Kidney (tissue), 14 donors: ENCODE data around the gene HSPA12A. TPM values are rescaled to one million over a fixed set of nuclear protein-coding genes. Genes with fewer than 3 reads are reported as not detected.

Experiments
- DNase-seq, 5 donors: peaks; one replicate each; pipeline ENCODE4 v3.0.0-alpha.2; 2013 to 2020
- FAIRE-seq: peaks from 2 replicates; lab custom pipeline; 2012; peaks lifted over from hg19 to GRCh38; lab: Jason Lieb, UNC
- H3K27ac ChIP-seq, 2 donors: one replicate each; pipeline ENCODE4 v1.7.0; 2013; ENCODE audit warnings: low read depth in 2 of 2, low read length in 2 of 2, inconsistent platforms in 1 of 2
- H3K27me3 ChIP-seq: one replicate; pipeline ENCODE4 v1.7.1; 2013; ENCODE audit warnings: low read length, inconsistent platforms; ENCODE audit not compliant: control insufficient read depth, insufficient read depth
- H3K36me3 ChIP-seq, 3 donors: one replicate each; pipeline versions ENCODE4 v1.7.0 to v1.7.1; 2013; ENCODE audit warnings: low read length in 3 of 3, control low read depth in 1 of 3, inconsistent platforms in 1 of 3; ENCODE audit not compliant: insufficient read depth in 3 of 3, control insufficient read depth in 2 of 3
- H3K4me1 ChIP-seq, 3 donors: one replicate each; pipeline versions ENCODE4 v1.7.0 to v1.7.1; 2013; ENCODE audit warnings: low read length in 3 of 3, inconsistent platforms in 1 of 3, low read depth in 1 of 3; ENCODE audit not compliant: control insufficient read depth in 2 of 3, insufficient read depth in 2 of 3
- H3K4me3 ChIP-seq, 3 donors: one replicate each; pipeline versions ENCODE4 v1.7.0 to v1.8.1; 2013; ENCODE audit warnings: low read length in 3 of 3, control low read depth in 1 of 3, inconsistent platforms in 1 of 3
- H3K9ac ChIP-seq, 3 donors: one replicate each; pipeline versions ENCODE4 v1.7.0 to v1.7.1; 2013; ENCODE audit warnings: low read length in 3 of 3, control low read depth in 1 of 3, inconsistent platforms in 1 of 3
- H3K9me3 ChIP-seq, 3 donors: one replicate each; pipeline versions ENCODE4 v1.7.0 to v1.7.1; 2013; ENCODE audit warnings: low read length in 3 of 3, control low read depth in 1 of 3, inconsistent platforms in 1 of 3; ENCODE audit not compliant: control insufficient read depth in 2 of 3, insufficient read depth in 1 of 3
- CTCF ChIP-seq: IDR thresholded peaks from 3 replicates; pipeline ENCODE4 v1.5.1; 2012; ENCODE audit warnings: mild to moderate bottlenecking, moderate library complexity, borderline replicate concordance; ENCODE audit not compliant: insufficient read depth; ENCODE audit errors: extremely low read depth
- intact Hi-C: fragments of 100-400 bp; cut with DNase I; formaldehyde crosslinking; loops from one replicate; pipeline ENCODE4 v1.11.1; 2022
- polyA plus RNA-seq: library from polyadenylated mRNA; stranded (reverse); fragments of 350-450 nt; fragmentation: Illumina TruSeq; extraction: RNeasy Lipid Tissue Mini Kit (QIAGEN cat#74804); gene quantifications from one replicate; pipeline ENCODE4 v1.2.3, GENCODE V29; 2014; ENCODE audit warnings: low read depth, low replicate concordance; ENCODE audit not compliant: insufficient read depth
- total RNA-seq: library from RNA; stranded (reverse); fragmentation: NEBNext Ultra II Directional; extraction: Animal tissue kit (Norgen Biotek cat#: 25700); gene quantifications from one replicate; pipeline ENCODE4 v1.2.1, GENCODE V29; 2021
- donor health status: control.
- donor health status: control.
- donor health status: control.
- donor health status: control.
- donor health status: control.
- donor health status: DM: yes; HTN: yes; CAD: no.
- donor health status: Normal renal cell carcinoma (clear cell type).

Gene HSPA12A
- total and polyA plus RNA-seq, 2 donors from 2014 or later, result 18.9 to 33.5 TPM

GRCh38 chr10:116752969-116753665 is 10.8 kb upstream of the HSPA12A start:
- intact Hi-C loops, result no loop called here
- DNase-seq (peak in 1 of 5 donors; percentile 75), FAIRE-seq (no peak)
- Histone ChIP-seq H3K27me3 (no peaks in the 10 kb centered on the region), H3K4me1 (peaks cover 0 to 3% (median 0%) of the 10 kb centered on the region in 3 donors), H3K27ac (no peak overlapping the region), H3K9ac (no peak overlapping the region), H3K36me3 (no peaks in the 10 kb centered on the region), H3K4me3 (no peak overlapping the region), H3K9me3 (no peaks in the 10 kb centered on the region)
- no peak for TF ChIP-seq CTCF

GRCh38 chr10:116752563-116752962 is 10.2 kb upstream of the HSPA12A start:
- no peak overlapping the region for H3K4me3 ChIP-seq
- H3K4me1 ChIP-seq, result peaks cover 0 to 3% (median 0%) of the 10 kb centered on the region in 3 donors
- H3K36me3 ChIP-seq, result no peaks in the 10 kb centered on the region
- H3K9ac ChIP-seq, result no peak overlapping the region
- DNase-seq (no peak), FAIRE-seq (no peak)
- intact Hi-C loops, result no loop called here
- H3K27me3 ChIP-seq, result no peaks in the 10 kb centered on the region
- H3K27ac ChIP-seq, result no peak overlapping the region
- TF ChIP-seq CTCF, result no peak
- H3K9me3 ChIP-seq, result no peaks in the 10 kb centered on the region

- DNase-seq (peak in 1 of 5 donors; percentile 15), FAIRE-seq (no peak)
- TF ChIP-seq CTCF, result no peak
- H3K27me3 ChIP-seq, result no peaks in the 10 kb centered on the region
- H3K4me3 ChIP-seq, result no peak overlapping the region
- no peaks in the 10 kb centered on the region for H3K36me3 ChIP-seq
- intact Hi-C loops, result no loop called here
- no peak overlapping the region for H3K27ac ChIP-seq
- H3K9ac ChIP-seq, result no peak overlapping the region
- peaks cover 0 to 1% (median under 1%) of the 10 kb centered on the region in 3 donors for H3K4me1 ChIP-seq
- H3K9me3 ChIP-seq, result no peaks in the 10 kb centered on the region
These were observed 6.1 kb upstream of the HSPA12A start for GRCh38 chr10:116748471-116748870.

GRCh38 chr10:116748041-116748440 is 5.7 kb upstream of the HSPA12A start:
- intact Hi-C loops, result no loop called here
- no peak overlapping the region for H3K9ac ChIP-seq
- H3K36me3 ChIP-seq, result no peaks in the 10 kb centered on the region
- FAIRE-seq (no peak), DNase-seq (peak in 1 of 5 donors; percentile 20)
- TF ChIP-seq CTCF, result no peak
- H3K4me3 ChIP-seq, result no peak overlapping the region
- H3K9me3 ChIP-seq, result no peaks in the 10 kb centered on the region
- peaks cover 0 to 6% (median 5%) of the 10 kb centered on the region in 3 donors for H3K4me1 ChIP-seq
- no peaks in the 10 kb centered on the region for H3K27me3 ChIP-seq
- no peak overlapping the region for H3K27ac ChIP-seq
